ENCODE data around the gene DSCAM.

DNA sequence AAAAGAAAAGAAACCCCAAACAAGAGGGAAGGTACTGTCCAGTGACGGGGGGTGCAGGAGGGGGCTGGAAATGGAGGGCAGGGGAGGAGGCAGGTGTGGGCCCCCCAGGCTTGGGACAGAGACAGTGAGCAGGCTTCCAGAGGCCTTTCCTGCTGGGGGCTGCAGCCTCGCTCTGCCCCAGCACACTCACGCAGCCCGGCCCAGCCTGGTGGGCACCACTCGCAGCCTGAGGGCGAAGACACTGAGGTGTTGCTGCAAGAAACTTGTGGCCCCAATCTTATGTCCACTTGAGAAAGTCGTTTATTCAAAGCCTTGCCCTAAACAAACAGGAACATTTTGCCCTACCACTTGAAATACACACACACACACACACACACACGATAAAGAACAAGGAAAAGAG, 705.3 kb downstream of the DSCAM start:
- TF ChIP-seq, protein P1, sequence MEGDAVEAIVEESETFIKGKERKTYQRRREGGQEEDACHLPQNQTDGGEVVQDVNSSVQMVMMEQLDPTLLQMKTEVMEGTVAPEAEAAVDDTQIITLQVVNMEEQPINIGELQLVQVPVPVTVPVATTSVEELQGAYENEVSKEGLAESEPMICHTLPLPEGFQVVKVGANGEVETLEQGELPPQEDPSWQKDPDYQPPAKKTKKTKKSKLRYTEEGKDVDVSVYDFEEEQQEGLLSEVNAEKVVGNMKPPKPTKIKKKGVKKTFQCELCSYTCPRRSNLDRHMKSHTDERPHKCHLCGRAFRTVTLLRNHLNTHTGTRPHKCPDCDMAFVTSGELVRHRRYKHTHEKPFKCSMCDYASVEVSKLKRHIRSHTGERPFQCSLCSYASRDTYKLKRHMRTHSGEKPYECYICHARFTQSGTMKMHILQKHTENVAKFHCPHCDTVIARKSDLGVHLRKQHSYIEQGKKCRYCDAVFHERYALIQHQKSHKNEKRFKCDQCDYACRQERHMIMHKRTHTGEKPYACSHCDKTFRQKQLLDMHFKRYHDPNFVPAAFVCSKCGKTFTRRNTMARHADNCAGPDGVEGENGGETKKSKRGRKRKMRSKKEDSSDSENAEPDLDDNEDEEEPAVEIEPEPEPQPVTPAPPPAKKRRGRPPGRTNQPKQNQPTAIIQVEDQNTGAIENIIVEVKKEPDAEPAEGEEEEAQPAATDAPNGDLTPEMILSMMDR (IDR thresholded peaks at IDR 0.05; ENCODE audit: low read length), result no peak
- TF ChIP-seq EZH2 (IDR thresholded peaks at IDR 0.05; ENCODE audit: borderline replicate concordance, low read length), result no peak

Data from OCI-LY1 (cell line).